H9 (cell line): ENCODE data around the gene CDH22. TPM values are rescaled to one million over a fixed set of nuclear protein-coding genes. Genes with fewer than 3 reads are reported as not detected.

Experiments used
- DNase-seq: peaks from one replicate; pipeline ENCODE4 v3.0.0-alpha.2; 2017
- H2AFZ ChIP-seq: one replicate; pipeline ENCODE4 v1.6.1; 2013; ENCODE audit warnings: mild to moderate bottlenecking, low read length, control low read depth, moderate library complexity
- H2AK5ac ChIP-seq: 2 replicates; pipeline ENCODE4 v1.6.1; 2013; ENCODE audit warnings: low read length, control low read depth, mixed read lengths; ENCODE audit not compliant: insufficient read length
- H2BK120ac ChIP-seq: one replicate; pipeline ENCODE4 v1.6.1; 2013; ENCODE audit warnings: low read depth, mild to moderate bottlenecking, low read length, control low read depth, inconsistent platforms; ENCODE audit not compliant: poor library complexity, severe bottlenecking
- H2BK12ac ChIP-seq: 2 replicates; pipeline ENCODE4 v1.6.1; 2013; ENCODE audit warnings: low read length, control low read depth, mixed read lengths, low read depth; ENCODE audit not compliant: insufficient read length
- H2BK15ac ChIP-seq: 2 replicates; pipeline ENCODE4 v1.6.1; 2013; ENCODE audit warnings: low read depth, low read length, control low read depth
- H2BK20ac ChIP-seq: one replicate; pipeline ENCODE4 v1.6.1; 2013; ENCODE audit warnings: low read depth, mild to moderate bottlenecking, low read length, control low read depth, inconsistent platforms; ENCODE audit not compliant: poor library complexity, severe bottlenecking
- H2BK5ac ChIP-seq: 2 replicates; pipeline ENCODE4 v1.6.1; 2013; ENCODE audit warnings: low read length, control low read depth, mixed read lengths; ENCODE audit not compliant: insufficient read length
- H3K14ac ChIP-seq: 2 replicates; pipeline ENCODE4 v1.6.1; 2013; ENCODE audit warnings: low read length, control low read depth; ENCODE audit not compliant: insufficient read depth
- H3K18ac ChIP-seq: 2 replicates; pipeline ENCODE4 v1.6.1; 2013; ENCODE audit warnings: low read depth, mild to moderate bottlenecking, mixed read lengths, low read length, control low read depth; ENCODE audit not compliant: insufficient read length
- H3K23ac ChIP-seq: 2 replicates; pipeline ENCODE4 v1.6.1; 2013; ENCODE audit warnings: low read length, control low read depth, mixed read lengths, low read depth; ENCODE audit not compliant: insufficient read length
- H3K23me2 ChIP-seq: 2 replicates; pipeline ENCODE4 v1.6.1; 2013; ENCODE audit warnings: low read depth, mild to moderate bottlenecking, mixed read lengths, low read length, control low read depth; ENCODE audit not compliant: insufficient read length, poor library complexity, severe bottlenecking
- H3K27ac ChIP-seq: 2 replicates; pipeline ENCODE4 v1.5.1; 2013; ENCODE audit warnings: low read length, control low read depth, mixed read lengths, low read depth; ENCODE audit not compliant: insufficient read length
- H3K27me3 ChIP-seq: 2 replicates; pipeline ENCODE4 v1.6.1; 2013; ENCODE audit warnings: low read length, control low read depth, inconsistent platforms; ENCODE audit not compliant: insufficient read depth
- H3K4ac ChIP-seq: 2 replicates; pipeline ENCODE4 v1.6.1; 2013; ENCODE audit warnings: low read depth, mild to moderate bottlenecking, control low read depth, inconsistent platforms, low read length, moderate library complexity
- H3K4me1 ChIP-seq: 2 replicates; pipeline ENCODE4 v1.6.1; 2013; ENCODE audit warnings: low read length, control low read depth, inconsistent platforms; ENCODE audit not compliant: insufficient read depth
- H3K4me2 ChIP-seq: 2 replicates; pipeline ENCODE4 v1.6.1; 2013; ENCODE audit warnings: low read length, control low read depth, mixed read lengths; ENCODE audit not compliant: insufficient read length, insufficient read depth
- H3K56ac ChIP-seq: 2 replicates; pipeline ENCODE4 v1.6.1; 2013; ENCODE audit warnings: low read depth, mild to moderate bottlenecking, mixed read lengths, low read length, control low read depth; ENCODE audit not compliant: insufficient read length
- H3K79me1 ChIP-seq: 2 replicates; pipeline ENCODE4 v1.6.1; 2013; ENCODE audit warnings: low read depth, mild to moderate bottlenecking, moderate library complexity, low read length, control low read depth, inconsistent platforms; ENCODE audit not compliant: insufficient read depth, poor library complexity, severe bottlenecking
- H3K79me2 ChIP-seq: 2 replicates; pipeline ENCODE4 v1.6.1; 2013; ENCODE audit warnings: low read length, control low read depth, inconsistent platforms; ENCODE audit not compliant: insufficient read depth
- H3K9ac ChIP-seq: 2 replicates; pipeline ENCODE4 v1.6.1; 2013; ENCODE audit warnings: low read length, control low read depth, mixed read lengths; ENCODE audit not compliant: insufficient read length; ENCODE audit errors: extremely low read depth
- H3K9me3 ChIP-seq: one replicate; pipeline ENCODE4 v1.6.1; 2013; ENCODE audit warnings: low read depth, low read length, inconsistent platforms; ENCODE audit not compliant: control insufficient read depth
- H3T11ph ChIP-seq: one replicate; pipeline ENCODE4 v1.6.1; 2013; ENCODE audit warnings: mild to moderate bottlenecking, low read length, control low read depth, inconsistent platforms
- H4K20me1 ChIP-seq: one replicate; pipeline ENCODE4 v1.6.1; 2013; ENCODE audit not compliant: control insufficient read depth, insufficient read length, insufficient read depth
- H4K5ac ChIP-seq: 2 replicates; pipeline ENCODE4 v1.6.1; 2013; ENCODE audit warnings: low read depth, mild to moderate bottlenecking, mixed read lengths, low read length, control low read depth; ENCODE audit not compliant: insufficient read length
- H4K8ac ChIP-seq: replicated peaks from 2 replicates; pipeline ENCODE4 v1.6.1; 2013; ENCODE audit warnings: low read length, control low read depth, mixed read lengths, low read depth; ENCODE audit not compliant: insufficient read length
- H4K91ac ChIP-seq: 2 replicates; pipeline ENCODE4 v1.6.1; 2013; ENCODE audit warnings: low read depth, mild to moderate bottlenecking, moderate library complexity, mixed read lengths, low read length, control low read depth; ENCODE audit not compliant: insufficient read length
- H3K27ac Mint-ChIP-seq, 3 experiments: 2 replicates in 2 of 3; 3 replicates in 1 of 3; pipeline ENCODE4 v1.8.0; 2020 to 2021; ENCODE audit warnings: mixed read lengths in 3 of 3, mild to moderate bottlenecking in 1 of 3, moderate library complexity in 1 of 3
- H3K27me3 Mint-ChIP-seq: 2 replicates; pipeline ENCODE4 v1.8.0; 2021; ENCODE audit warnings: low read depth, mild to moderate bottlenecking, moderate library complexity, mixed read lengths
- H3K36me3 Mint-ChIP-seq, 3 experiments: 2 replicates in 2 of 3; 3 replicates in 1 of 3; pipeline ENCODE4 v1.8.0; 2020 to 2021; ENCODE audit warnings: low read depth in 3 of 3, mixed read lengths in 3 of 3; ENCODE audit not compliant: insufficient read depth in 1 of 3
- H3K4me1 Mint-ChIP-seq, 2 experiments: 2 replicates each; pipeline ENCODE4 v1.8.0; 2020; ENCODE audit warnings: mixed read lengths in 2 of 2
- H3K4me3 Mint-ChIP-seq, 2 experiments: 2 replicates in 1 of 2; 3 replicates in 1 of 2; pipeline ENCODE4 v1.8.0; 2020 to 2021; ENCODE audit warnings: mild to moderate bottlenecking in 2 of 2, mixed read lengths in 2 of 2, moderate library complexity in 1 of 2
- H3K9me3 Mint-ChIP-seq, 2 experiments: 2 replicates in 1 of 2; 3 replicates in 1 of 2; pipeline ENCODE4 v1.8.0; 2020; ENCODE audit warnings: mild to moderate bottlenecking in 2 of 2, mixed read lengths in 2 of 2, moderate library complexity in 1 of 2
- WGBS: extraction: QIAGEN DNeasy Blood & Tissue Kit; methylation state at CpG from one replicate; pipeline ENCODE4 v1.1.7; 2013; ENCODE audit warnings: missing lambda C conversion rate, low lambda C conversion rate, mixed read lengths; ENCODE audit not compliant: insufficient read length; ENCODE audit errors: extremely low coverage; 5-methylcytosine and 5-hydroxymethylcytosine counted together
- total RNA-seq: library from RNA; stranded (reverse); gene quantifications from 2 replicates; pipeline ENCODE4 v1.2.1, GENCODE V29; 2021
- TF ChIP-seq, protein P1 (sequence below): fragments of 200-600 bp; sonication (generic); conservative IDR thresholded peaks from 3 replicates; pipeline ENCODE4 v1.8.0; 2021; ENCODE audit warnings: antibody characterized with exemption, mild to moderate bottlenecking

Gene CDH22
- total RNA-seq, 1 experiment from 2014 or later = not detected

DNA sequence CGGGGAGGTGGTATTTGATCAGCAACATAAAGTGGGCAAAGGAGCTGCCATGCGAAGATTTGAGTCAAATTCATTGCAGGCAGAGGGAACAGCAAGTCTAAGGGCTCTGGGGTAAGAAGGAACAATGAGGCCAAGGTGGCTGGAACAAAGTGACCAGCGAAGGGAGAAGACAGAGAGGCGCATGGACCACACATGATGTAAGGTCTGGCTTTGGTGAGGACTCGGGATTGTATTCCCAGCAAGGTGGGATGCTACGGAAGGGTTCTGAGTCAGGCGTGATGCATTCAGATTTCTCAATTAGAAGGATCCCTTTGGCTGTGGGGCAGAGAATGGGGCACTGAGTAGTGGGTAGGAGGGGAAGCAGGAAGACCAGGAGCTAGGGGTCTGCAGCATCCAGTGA is 30.7 kb upstream of the CDH22 start:
- Histone ChIP-seq H2AFZ (no peak overlapping the region), H4K5ac (no peak overlapping the region), H2BK20ac (no peak overlapping the region), H4K91ac (no peak overlapping the region), H4K20me1 (no peaks in the 10 kb centered on the region), H3K23ac (no peak overlapping the region), H3K9ac (no peak overlapping the region), H3K4ac (no peak overlapping the region), H2AK5ac (no peak overlapping the region), H2BK120ac (no peak overlapping the region), H4K8ac (no peak overlapping the region), H3T11ph (no peak overlapping the region), H3K79me2 (no peaks in the 10 kb centered on the region), H3K4me1 (no peaks in the 10 kb centered on the region), H3K4me2 (no peak overlapping the region), H3K14ac (no peak overlapping the region), H3K56ac (no peak overlapping the region), H2BK12ac (no peak overlapping the region), H3K23me2 (no peaks in the 10 kb centered on the region), H3K79me1 (no peaks in the 10 kb centered on the region), H2BK15ac (no peak overlapping the region), H3K9me3 (no peaks in the 10 kb centered on the region), H3K18ac (no peak overlapping the region), H2BK5ac (no peak overlapping the region), H3K27ac (no peak overlapping the region), H3K27me3 (no peaks in the 10 kb centered on the region; the same call in 1 of the 2 replicates)
- no peak overlapping the region for H3K4me3 Mint-ChIP-seq
- no peak overlapping the region for H3K27ac Mint-ChIP-seq
- H3K4me1 Mint-ChIP-seq = peaks cover 11 to 30% of the 10 kb centered on the region in 2 experiments
- peaks cover 61% of the 10 kb centered on the region for H3K27me3 Mint-ChIP-seq
- TF ChIP-seq, protein P1, sequence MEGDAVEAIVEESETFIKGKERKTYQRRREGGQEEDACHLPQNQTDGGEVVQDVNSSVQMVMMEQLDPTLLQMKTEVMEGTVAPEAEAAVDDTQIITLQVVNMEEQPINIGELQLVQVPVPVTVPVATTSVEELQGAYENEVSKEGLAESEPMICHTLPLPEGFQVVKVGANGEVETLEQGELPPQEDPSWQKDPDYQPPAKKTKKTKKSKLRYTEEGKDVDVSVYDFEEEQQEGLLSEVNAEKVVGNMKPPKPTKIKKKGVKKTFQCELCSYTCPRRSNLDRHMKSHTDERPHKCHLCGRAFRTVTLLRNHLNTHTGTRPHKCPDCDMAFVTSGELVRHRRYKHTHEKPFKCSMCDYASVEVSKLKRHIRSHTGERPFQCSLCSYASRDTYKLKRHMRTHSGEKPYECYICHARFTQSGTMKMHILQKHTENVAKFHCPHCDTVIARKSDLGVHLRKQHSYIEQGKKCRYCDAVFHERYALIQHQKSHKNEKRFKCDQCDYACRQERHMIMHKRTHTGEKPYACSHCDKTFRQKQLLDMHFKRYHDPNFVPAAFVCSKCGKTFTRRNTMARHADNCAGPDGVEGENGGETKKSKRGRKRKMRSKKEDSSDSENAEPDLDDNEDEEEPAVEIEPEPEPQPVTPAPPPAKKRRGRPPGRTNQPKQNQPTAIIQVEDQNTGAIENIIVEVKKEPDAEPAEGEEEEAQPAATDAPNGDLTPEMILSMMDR = no peak
- WGBS = no CpG with 5 or more reads among the region's 7 CpGs
- no peaks in the 10 kb centered on the region for H3K9me3 Mint-ChIP-seq
- no peak for DNase-seq
- H3K36me3 Mint-ChIP-seq = no peaks in the 10 kb centered on the region
